Medulla oblongata (tissue), 1 donor: ENCODE results near the gene GNG12.

ENCODE experiments used
- DNase-seq: peaks from one replicate; pipeline ENCODE4 v3.0.0-alpha.2; 2015; ENCODE audit errors: extremely low spot score

The GNG12 gene

GRCh38 chr1:67705735-67706453, 127.4 kb downstream of the GNG12 start:
- no peak for DNase-seq

GRCh38 chr1:67704351-67704750, 128.9 kb downstream of the GNG12 start:
- no peak for DNase-seq

- DNase-seq, result no peak
Measured at GRCh38 chr1:67701876-67702275, 131.4 kb downstream of the GNG12 start.

- DNase-seq, result no peak
Measured at GRCh38 chr1:67700692-67701410, 132.4 kb downstream of the GNG12 start.

GRCh38 chr1:67700220-67700619, 133.0 kb downstream of the GNG12 start:
- no peak for DNase-seq

- DNase-seq, result no peak
Measured at GRCh38 chr1:67696708-67697107, 136.6 kb downstream of the GNG12 start.

- no peak for DNase-seq
Measured at GRCh38 chr1:67695963-67696362, 137.3 kb downstream of the GNG12 start.

GRCh38 chr1:67691712-67692111, 141.6 kb downstream of the GNG12 start:
- DNase-seq, result no peak

GRCh38 chr1:67690411-67690810, 142.9 kb downstream of the GNG12 start:
- no peak for DNase-seq

- no peak for DNase-seq
Measured at GRCh38 chr1:67690018-67690363, 143.3 kb downstream of the GNG12 start.

- no peak for DNase-seq
Measured at GRCh38 chr1:67689267-67690017, 143.8 kb downstream of the GNG12 start.

- no peak for DNase-seq
Measured at GRCh38 chr1:67688526-67689219, 144.6 kb downstream of the GNG12 start.

- no peak for DNase-seq
Measured at GRCh38 chr1:67687649-67688048, 145.6 kb downstream of the GNG12 start.

- DNase-seq, result no peak
Measured at GRCh38 chr1:67687198-67687545, 146.1 kb downstream of the GNG12 start.

- DNase-seq, result peak; percentile 45
Measured at GRCh38 chr1:67686267-67687197, 146.7 kb downstream of the GNG12 start.

- peak; percentile 41 for DNase-seq
Measured at GRCh38 chr1:67685558-67686266, 147.6 kb downstream of the GNG12 start.

- peak; percentile 99 for DNase-seq
Measured at GRCh38 chr1:67685067-67685557, 148.2 kb downstream of the GNG12 start, which contains the start of gene GADD45A. Gene GADD45A (plus strand): TSS chr1:67685201. CDS start chr1:67685495, 294 bp downstream.

GRCh38 chr1:67684526-67685066, 148.7 kb downstream of the GNG12 start:
- DNase-seq, result no peak

- DNase-seq, result peak; percentile 39
Measured at GRCh38 chr1:67683766-67684525, 149.3 kb downstream of the GNG12 start.
